GM10847 (cell line): ENCODE results near the gene PTPRG.

Experiments used
- POLR2A ChIP-seq: IDR thresholded peaks from 2 replicates; pipeline ENCODE4 v1.6.1; 2011; ENCODE audit not compliant: insufficient read length; ENCODE audit errors: extremely low read depth

The PTPRG gene

GRCh38 chr3:62248734-62249483 lies 687.5 kb downstream of the PTPRG start:
- no peak for TF ChIP-seq POLR2A

GRCh38 chr3:62249484-62249776 lies 688.1 kb downstream of the PTPRG start:
- TF ChIP-seq POLR2A = no peak

GRCh38 chr3:62249855-62250543 lies 688.6 kb downstream of the PTPRG start:
- TF ChIP-seq POLR2A = no peak

- no peak for TF ChIP-seq POLR2A
Observed at GRCh38 chr3:62252438-62253157, 691.2 kb downstream of the PTPRG start.

GRCh38 chr3:62253971-62254370 lies 692.6 kb downstream of the PTPRG start:
- no peak for TF ChIP-seq POLR2A

GRCh38 chr3:62255758-62256157 lies 694.4 kb downstream of the PTPRG start:
- no peak for TF ChIP-seq POLR2A

GRCh38 chr3:62259924-62260323 lies 698.6 kb downstream of the PTPRG start:
- no peak for TF ChIP-seq POLR2A

- TF ChIP-seq POLR2A = no peak
Observed at GRCh38 chr3:62260655-62261054, 699.3 kb downstream of the PTPRG start.

GRCh38 chr3:62261121-62261520 lies 699.8 kb downstream of the PTPRG start:
- no peak for TF ChIP-seq POLR2A

GRCh38 chr3:62261736-62262135 lies 700.4 kb downstream of the PTPRG start:
- no peak for TF ChIP-seq POLR2A

- TF ChIP-seq POLR2A = no peak
Observed at GRCh38 chr3:62265528-62265927, 704.2 kb downstream of the PTPRG start.

GRCh38 chr3:62266668-62267283 lies 705.4 kb downstream of the PTPRG start:
- no peak for TF ChIP-seq POLR2A

- TF ChIP-seq POLR2A = no peak
Observed at GRCh38 chr3:62276658-62277180, 715.3 kb downstream of the PTPRG start.

- TF ChIP-seq POLR2A = no peak
Observed at GRCh38 chr3:62277450-62277849, 716.1 kb downstream of the PTPRG start.

- no peak for TF ChIP-seq POLR2A
Observed at GRCh38 chr3:62277986-62278385, 716.6 kb downstream of the PTPRG start.

- TF ChIP-seq POLR2A = no peak
Observed at GRCh38 chr3:62281726-62282125, 720.4 kb downstream of the PTPRG start.

- no peak for TF ChIP-seq POLR2A
Observed at GRCh38 chr3:62284442-62284841, 723.1 kb downstream of the PTPRG start.
